NCI-H2029 (cell line): ENCODE results near the gene CLNK.

Experiments used
- DNase-seq: peaks from one replicate; lab custom pipeline; 2025; lab: John Stamatoyannopoulos, UW

The CLNK gene

DNA sequence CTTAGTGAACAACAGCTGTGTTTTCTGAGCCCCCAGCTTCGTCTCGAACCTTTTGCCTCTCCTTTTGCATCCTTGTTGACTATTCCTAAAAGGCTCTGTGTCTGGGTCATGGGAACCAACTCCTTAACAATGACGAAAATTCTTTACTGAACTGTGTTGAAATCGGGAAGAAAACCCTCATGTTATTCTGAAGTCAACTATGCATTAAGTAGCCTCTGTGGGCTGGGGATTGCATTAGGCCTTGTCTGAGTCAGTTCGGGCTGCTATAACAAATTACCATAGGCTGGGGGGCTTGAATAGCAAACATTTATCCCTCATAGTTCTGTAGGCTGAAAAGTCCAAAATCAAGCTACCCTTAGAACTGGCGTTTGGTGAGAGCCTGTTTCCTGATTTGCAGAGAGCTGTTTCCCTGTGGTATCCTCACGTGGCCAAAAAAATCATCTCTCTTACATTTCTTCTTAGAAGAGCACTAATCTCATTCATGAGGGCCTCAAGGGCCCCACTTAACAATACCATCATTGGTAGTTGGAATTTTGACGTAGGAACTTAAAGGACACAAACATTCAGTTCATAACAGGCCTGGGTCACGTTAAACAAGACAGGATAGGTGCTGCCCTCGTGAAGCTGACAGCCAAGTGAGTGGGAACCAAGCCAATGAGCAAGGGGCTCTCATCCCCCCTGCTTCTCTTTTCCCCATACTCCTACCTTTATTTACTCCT is 75.9 kb downstream of the CLNK start:
- peak; percentile 29 for DNase-seq

DNA sequence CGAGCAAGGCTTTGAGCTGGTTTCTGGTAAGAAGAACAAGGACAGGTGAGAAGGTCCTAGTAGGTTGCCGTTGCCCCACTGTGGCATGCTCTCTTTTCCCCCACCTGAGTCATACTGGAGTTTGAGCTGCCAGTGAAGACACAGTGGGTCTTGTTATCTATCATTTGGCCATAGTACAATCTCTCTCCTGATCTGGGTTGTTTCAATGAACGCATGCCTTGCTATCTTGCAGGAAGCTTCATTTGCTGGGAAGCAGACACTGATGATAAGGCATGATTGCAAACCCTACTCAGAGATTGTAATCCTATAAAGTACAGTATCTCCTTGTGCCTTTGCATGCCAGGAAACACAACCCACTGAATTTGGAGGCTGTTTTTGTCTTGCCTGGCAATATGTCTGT is 77.4 kb downstream of the CLNK start:
- DNase-seq: no peak

DNA sequence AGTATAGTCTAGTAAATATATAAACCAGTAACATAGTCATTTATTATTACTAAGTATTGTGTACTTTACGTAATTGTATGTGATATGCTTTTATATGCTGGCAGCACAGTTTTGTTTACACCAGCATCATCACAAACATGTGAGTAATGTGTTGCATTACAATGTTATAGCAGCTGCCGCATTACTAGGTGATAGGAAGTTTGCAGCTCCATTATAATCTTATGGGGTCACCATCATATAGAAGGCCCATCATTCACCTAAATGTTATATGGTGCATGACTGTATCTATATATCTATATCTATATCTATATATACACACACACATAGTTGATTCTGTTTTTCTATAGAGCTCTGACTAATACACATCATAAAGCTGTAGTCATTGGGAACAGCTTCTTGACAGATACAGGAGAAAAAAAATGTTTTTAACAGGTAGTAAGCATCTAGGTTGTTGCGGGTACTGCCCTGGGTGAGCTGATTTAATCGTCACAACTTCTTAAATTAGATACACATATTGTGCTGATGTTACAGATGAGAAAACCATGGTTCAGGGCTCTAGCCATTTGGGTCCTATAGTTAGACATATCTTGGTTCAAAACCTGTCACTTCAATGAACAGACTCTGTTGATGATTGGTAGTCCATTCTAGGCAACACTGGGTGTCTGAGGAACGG is 77.9 kb downstream of the CLNK start:
- no peak for DNase-seq

DNA sequence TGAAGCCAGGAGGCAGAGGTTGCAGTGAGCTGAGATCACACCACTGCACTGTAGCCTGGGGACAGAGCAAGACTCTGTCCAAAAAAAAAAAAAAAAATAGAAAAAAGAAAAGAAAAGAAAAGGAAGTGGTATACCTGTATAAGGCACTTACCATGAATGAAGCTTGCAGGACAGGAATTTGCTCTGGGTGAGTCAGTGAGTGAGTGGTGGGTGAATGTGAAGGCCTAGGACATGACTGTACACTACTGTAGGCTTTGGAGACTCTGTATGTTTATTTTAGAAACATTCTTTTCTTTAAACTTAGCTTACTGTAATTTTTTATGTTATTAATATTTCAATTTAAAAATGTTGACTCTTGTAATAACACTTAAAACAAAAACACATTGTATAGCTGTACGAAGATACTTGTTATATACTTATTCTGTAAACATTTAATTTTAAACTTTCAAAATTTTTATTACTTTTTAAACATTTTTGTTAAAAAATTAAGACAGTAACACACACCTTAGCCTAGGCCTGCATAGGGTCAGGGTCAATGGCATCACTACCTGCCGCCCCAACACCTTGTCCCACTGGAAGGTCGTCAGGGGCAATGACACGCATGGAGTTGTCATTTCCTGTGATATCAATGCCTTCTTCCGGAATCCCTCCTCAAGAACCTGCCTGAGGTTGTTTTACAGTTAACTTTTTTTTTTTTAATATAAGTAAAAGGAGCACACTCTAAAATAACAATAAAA is 78.7 kb downstream of the CLNK start:
- DNase-seq: no peak

- DNase-seq: no peak
Observed at GRCh38 chr4:10605031-10605430, 79.5 kb downstream of the CLNK start.

DNA sequence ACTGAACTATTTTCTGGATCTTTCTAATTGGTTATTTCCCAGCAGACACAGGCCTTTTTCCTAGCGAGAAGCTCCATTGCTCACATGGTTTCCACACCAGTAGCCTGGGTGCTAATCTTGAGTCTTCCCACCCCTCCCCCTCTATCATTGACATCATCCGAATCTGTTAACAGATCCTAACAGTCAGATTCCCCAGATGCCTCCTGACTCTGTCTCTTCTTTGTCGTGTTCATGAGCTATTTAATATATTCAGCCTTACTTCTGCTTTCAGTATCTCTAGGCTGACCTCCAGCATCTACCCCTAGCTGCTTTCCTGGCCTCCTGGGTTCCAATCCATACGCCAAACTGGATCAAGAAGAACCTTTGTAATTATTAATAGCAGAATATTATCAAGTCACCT is 85.0 kb downstream of the CLNK start:
- DNase-seq: no peak

DNA sequence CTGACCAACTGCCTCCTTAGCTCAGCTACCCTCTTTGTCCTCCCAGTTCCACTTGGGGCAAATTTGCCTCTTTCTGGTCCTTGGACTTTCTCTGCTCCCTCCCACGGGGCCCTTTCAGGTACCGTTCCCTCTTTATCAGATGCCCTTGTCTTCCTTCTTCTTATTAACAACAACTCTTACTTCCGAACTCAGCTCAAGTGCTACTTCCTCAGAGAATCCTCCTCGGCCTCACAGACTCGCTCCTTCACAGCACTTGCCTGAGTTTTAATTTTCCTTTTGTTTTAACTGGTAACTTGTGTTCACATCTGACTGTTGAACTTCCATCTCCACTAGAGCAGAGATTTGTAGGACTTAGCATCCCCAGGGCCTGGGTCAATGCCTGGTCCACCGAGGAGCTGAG is 85.7 kb downstream of the CLNK start:
- no peak for DNase-seq

- DNase-seq: no peak
Observed at GRCh38 chr4:10596586-10597290, 87.8 kb downstream of the CLNK start.

DNA sequence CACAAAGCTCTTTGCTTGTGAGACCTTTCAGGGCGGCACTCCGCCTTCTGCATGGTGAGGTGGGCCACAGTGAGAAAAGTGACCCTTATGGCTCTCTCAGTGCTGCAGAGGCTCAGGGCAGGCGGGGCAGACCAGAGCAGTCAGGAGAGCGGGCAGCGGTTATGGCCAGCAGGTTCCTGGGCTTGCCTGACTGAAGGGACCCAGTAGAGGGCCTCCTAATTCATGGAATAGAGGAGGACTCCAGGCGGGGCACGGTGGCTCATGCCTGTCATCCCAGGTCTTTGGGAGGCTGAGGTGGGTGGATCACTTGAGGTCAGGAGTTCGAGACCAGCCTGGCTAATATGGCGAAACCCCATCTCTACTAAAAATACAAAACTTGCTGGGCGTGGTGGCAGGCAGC is 91.4 kb downstream of the CLNK start:
- DNase-seq: no peak

DNA sequence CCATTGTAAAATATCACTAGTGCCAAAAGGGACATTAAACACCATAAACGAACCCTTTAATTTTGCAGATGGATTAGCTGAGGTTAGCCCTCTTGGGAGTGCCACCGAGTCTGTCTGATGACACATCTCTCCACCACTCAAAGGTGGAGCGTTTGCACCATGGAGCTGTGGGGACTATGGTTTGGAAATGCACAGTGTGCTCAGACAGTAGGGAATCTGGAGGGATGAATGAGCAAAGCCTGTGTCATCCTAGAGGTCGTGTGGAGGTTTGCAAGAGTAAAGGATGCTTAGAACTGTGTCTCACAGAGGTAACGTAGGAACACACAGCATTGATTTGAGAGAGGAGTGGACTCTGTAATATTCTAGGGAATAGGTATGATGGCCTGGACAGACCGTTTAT is 93.7 kb downstream of the CLNK start:
- no peak for DNase-seq

DNA sequence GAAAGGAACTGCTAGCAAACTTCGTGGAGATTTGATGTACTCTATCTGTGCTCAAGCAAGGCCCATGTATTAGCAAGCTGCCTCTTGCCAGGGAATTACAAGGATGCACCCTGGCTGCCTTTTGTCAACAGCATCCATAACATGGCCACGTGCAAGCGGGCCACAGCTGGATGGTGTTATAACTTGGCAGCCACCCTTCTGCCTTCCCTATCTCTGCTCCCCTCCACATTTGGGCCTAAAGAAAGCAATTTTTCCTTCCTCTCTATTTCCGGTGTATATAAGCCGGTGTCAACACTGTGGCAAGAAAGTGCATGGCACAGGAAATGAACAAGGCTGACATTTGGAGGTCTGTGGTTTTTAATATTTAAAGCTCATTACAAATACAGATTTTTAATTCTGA is 94.8 kb downstream of the CLNK start:
- no peak for DNase-seq

DNA sequence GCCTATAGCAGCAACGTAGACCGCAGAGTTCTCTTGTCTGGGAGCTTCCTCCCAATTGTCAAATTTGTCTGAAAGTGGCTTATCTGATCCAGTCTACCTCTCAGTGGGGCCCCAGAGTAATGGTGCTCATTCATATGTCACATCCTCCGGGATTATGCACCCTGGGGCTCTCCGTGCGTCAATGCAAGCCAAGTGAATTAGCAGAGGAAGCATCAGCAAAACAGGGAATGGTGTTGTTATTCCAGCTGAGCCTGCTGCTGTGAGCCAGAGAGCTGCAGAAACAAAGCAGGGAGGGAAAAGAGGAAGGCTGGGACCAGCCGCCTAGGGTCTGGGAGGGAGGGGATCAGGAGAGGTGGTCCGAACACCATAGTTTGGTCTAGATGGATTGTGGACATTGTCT is 95.2 kb downstream of the CLNK start:
- DNase-seq: no peak

- DNase-seq: peak; percentile 50
Observed at GRCh38 chr4:10587697-10588096, 96.9 kb downstream of the CLNK start.

GRCh38 chr4:10587296-10587695 is 97.3 kb downstream of the CLNK start:
- peak; percentile 52 for DNase-seq

GRCh38 chr4:10584042-10584441 is 100.5 kb downstream of the CLNK start:
- DNase-seq: peak; percentile 43

DNA sequence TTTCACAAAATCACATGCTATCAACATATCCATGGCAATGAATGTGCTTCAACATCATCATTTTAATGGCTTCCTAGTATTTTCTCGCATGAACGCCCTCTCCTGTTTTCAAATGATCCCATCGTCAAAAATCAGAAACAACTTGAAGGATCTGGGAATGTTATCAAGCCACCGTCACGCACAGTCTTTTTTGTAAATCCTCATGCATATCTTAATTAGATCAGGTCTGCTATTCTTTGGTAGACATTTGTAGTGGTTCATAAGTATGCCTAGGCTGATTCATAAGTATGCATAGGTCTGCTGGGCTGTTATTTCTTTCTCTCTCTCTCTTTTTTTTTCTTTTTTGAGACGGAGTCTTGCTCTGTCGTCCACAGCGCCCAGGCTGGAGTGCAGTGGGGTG is 101.6 kb downstream of the CLNK start:
- DNase-seq: no peak

- DNase-seq: peak; percentile 63
Observed at GRCh38 chr4:10582059-10582686, 102.4 kb downstream of the CLNK start.

GRCh38 chr4:10581022-10581421 is 103.5 kb downstream of the CLNK start:
- peak; percentile 16 for DNase-seq

GRCh38 chr4:10579648-10580047 is 104.9 kb downstream of the CLNK start:
- no peak for DNase-seq

DNA sequence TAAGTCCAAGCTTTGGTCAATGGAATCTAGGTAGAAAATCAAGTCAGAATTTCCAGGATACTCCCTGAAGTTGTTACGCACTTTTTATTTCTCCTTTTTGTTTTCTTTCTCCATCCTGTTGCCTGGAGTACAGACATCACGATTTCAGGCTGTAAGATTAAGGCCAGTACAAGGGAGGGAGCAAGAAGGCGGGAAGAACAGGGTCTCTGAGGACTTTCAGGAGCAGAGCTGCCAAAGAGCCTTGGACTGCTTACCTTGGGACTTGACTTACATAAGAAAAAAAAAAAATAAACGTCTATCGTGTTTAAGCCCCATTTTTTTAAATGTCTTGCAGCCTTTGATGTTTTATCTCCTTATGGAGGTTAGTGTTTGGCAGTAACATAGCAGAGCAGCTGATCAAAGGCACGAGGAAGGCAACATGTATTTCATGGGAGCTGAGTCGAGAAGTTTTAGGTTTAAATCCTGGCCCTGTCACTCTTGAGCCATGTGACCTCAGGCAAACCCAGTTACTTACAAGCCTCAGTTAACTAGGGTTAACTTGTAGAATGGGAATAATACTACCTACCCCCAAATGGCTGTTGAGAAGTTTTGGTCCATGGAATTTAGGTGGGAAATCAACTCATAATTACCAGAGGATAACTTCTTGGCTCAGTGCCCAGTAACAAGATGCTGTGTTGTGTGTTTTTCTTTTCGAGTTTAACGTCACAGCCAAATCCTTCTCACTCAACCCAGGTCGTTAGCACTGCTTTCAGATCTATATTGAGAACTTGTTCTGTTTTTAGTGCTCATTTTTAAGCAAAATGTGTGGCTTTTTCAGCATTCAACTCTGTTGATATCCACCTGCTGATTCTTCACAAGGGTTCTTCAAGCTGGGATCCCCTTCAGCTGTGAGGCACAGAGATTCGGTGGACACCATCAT is 106.8 kb downstream of the CLNK start:
- DNase-seq: no peak

GRCh38 chr4:10577018-10577417 is 107.5 kb downstream of the CLNK start:
- DNase-seq: no peak
